Liver (tissue), 3 donors: ENCODE data around the gene PHLPP1.

Source experiments
- ATF3 ChIP-seq: IDR thresholded peaks from 2 replicates; pipeline ENCODE4 v1.6.1; 2016; ENCODE audit warnings: antibody characterized with exemption
- CTCF ChIP-seq: fragments of 150-350 bp; IDR thresholded peaks from 2 replicates; pipeline ENCODE4 v1.5.1; 2017; ENCODE audit warnings: improper control_type of control experiment, low read depth, low read length; ENCODE audit not compliant: missing input control
- EGR1 ChIP-seq, 2 donors: IDR thresholded peaks; 2 replicates each; pipeline ENCODE4 v1.6.1; 2016 to 2018; ENCODE audit warnings: antibody characterized with exemption in 2 of 2, low read depth in 2 of 2
- GABPA ChIP-seq, 2 donors: IDR thresholded peaks in 1 of 2; conservative IDR thresholded peaks in 1 of 2; 2 replicates each; pipeline ENCODE4 v1.6.1; 2016; ENCODE audit warnings: antibody characterized with exemption in 2 of 2, mild to moderate bottlenecking in 1 of 2, moderate library complexity in 1 of 2
- HNF4G ChIP-seq: IDR thresholded peaks from 2 replicates; pipeline ENCODE4 v1.6.1; 2016; ENCODE audit warnings: antibody characterized with exemption
- JUND ChIP-seq, 2 donors: IDR thresholded peaks; 2 replicates each; pipeline ENCODE4 v1.6.1; 2016; ENCODE audit warnings: antibody characterized with exemption in 2 of 2
- MAX ChIP-seq: IDR thresholded peaks from 2 replicates; pipeline ENCODE4 v1.6.1; 2016; ENCODE audit warnings: antibody characterized with exemption
- NR2F2 ChIP-seq: IDR thresholded peaks from 2 replicates; pipeline ENCODE4 v1.6.1; 2016; ENCODE audit warnings: antibody characterized with exemption
- RAD21 ChIP-seq, 2 donors: IDR thresholded peaks; 2 replicates each; pipeline ENCODE4 v1.6.1; 2016; ENCODE audit warnings: antibody characterized with exemption in 2 of 2, mild to moderate bottlenecking in 2 of 2
- REST ChIP-seq: IDR thresholded peaks from 2 replicates; pipeline ENCODE4 v1.6.1; 2016; ENCODE audit warnings: antibody characterized with exemption, mild to moderate bottlenecking
- RXRA ChIP-seq, 2 donors: IDR thresholded peaks; 2 replicates each; pipeline ENCODE4 v1.6.1; 2017 to 2018; ENCODE audit warnings: antibody characterized with exemption in 2 of 2, mild to moderate bottlenecking in 1 of 2
- TF ChIP-seq, protein P1 (sequence below): IDR thresholded peaks from 2 replicates; pipeline ENCODE4 v1.6.1; 2016; ENCODE audit warnings: antibody characterized with exemption
- donor health status: healthy.
- donor health status: healthy.

GRCh38 chr18:62812242-62812641 is 96.9 kb downstream of the PHLPP1 start:
- TF ChIP-seq CTCF (no peak), RXRA (IDR thresholded peaks at IDR 0.05) (peak in 1 of 2 donors; percentile 24), GABPA (IDR thresholded peaks at IDR 0.05 in 1 of 2, conservative IDR thresholded peaks at IDR 0.05 in 1 of 2) (no peak), HNF4G (no peak), EGR1 (IDR thresholded peaks at IDR 0.05; ENCODE audit: low read depth in 2 of 2) (no peak), JUND (IDR thresholded peaks at IDR 0.05) (no peak), MAX (no peak), REST (no peak), RAD21 (IDR thresholded peaks at IDR 0.05) (no peak), ATF3 (no peak), NR2F2 (no peak)
- TF ChIP-seq, protein P1, sequence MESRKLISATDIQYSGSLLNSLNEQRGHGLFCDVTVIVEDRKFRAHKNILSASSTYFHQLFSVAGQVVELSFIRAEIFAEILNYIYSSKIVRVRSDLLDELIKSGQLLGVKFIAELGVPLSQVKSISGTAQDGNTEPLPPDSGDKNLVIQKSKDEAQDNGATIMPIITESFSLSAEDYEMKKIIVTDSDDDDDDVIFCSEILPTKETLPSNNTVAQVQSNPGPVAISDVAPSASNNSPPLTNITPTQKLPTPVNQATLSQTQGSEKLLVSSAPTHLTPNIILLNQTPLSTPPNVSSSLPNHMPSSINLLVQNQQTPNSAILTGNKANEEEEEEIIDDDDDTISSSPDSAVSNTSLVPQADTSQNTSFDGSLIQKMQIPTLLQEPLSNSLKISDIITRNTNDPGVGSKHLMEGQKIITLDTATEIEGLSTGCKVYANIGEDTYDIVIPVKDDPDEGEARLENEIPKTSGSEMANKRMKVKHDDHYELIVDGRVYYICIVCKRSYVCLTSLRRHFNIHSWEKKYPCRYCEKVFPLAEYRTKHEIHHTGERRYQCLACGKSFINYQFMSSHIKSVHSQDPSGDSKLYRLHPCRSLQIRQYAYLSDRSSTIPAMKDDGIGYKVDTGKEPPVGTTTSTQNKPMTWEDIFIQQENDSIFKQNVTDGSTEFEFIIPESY, result no peak
